Neural cell (in vitro differentiated cells): ENCODE results near the gene P2RX5. TPM values are rescaled to one million over a fixed set of nuclear protein-coding genes. Genes with fewer than 3 reads are reported as not detected.
"Not testable (repeated sequence)": the region's sequence is repeated elsewhere in the genome, so short reads cannot be mapped to it uniquely, and the experiment has no call there.

Experiments
- H2AFZ ChIP-seq: fragments of 200-600, 300-800 bp; sonication (generic), shearing (Covaris generic); 2 replicates; pipeline ENCODE4 v1.6.0; 2014; ENCODE audit warnings: low read depth, mild to moderate bottlenecking, antibody characterized with exemption, low read length, moderate library complexity
- H3F3A ChIP-seq: fragments of 200-600 bp; shearing (Covaris generic); 2 replicates; pipeline ENCODE4 v1.6.1; 2016; ENCODE audit warnings: mild to moderate bottlenecking, moderate library complexity, mixed read lengths, antibody characterized with exemption, low read length; ENCODE audit not compliant: insufficient read depth, poor library complexity, severe bottlenecking
- H3K27ac ChIP-seq: fragments of 200-600, 300-800 bp; sonication (generic), shearing (Covaris generic); 2 replicates; pipeline ENCODE4 v1.5.1; 2014; ENCODE audit warnings: mild to moderate bottlenecking, low read length, moderate library complexity
- H3K27me3 ChIP-seq: fragments of 300-800, 200-600 bp; sonication (generic), shearing (Covaris generic); 2 replicates; pipeline ENCODE4 v1.6.0; 2014; ENCODE audit warnings: mild to moderate bottlenecking, low read depth, low read length, moderate library complexity; ENCODE audit not compliant: insufficient read depth
- H3K36me3 ChIP-seq: fragments of 300-800, 200-600 bp; sonication (generic), shearing (Covaris generic); 2 replicates; pipeline ENCODE4 v1.5.1; 2014; ENCODE audit warnings: mild to moderate bottlenecking, antibody characterized with exemption, low read length, moderate library complexity; ENCODE audit not compliant: insufficient read depth
- H3K4me2 ChIP-seq: fragments of 300-800, 200-600 bp; sonication (generic), shearing (Covaris generic); 2 replicates; pipeline ENCODE4 v1.6.0; 2014; ENCODE audit warnings: mild to moderate bottlenecking, low read length
- H3K4me3 ChIP-seq: fragments of 300-800, 200-600 bp; sonication (generic), shearing (Covaris generic); 2 replicates; pipeline ENCODE4 v1.5.1; 2014; ENCODE audit warnings: mild to moderate bottlenecking, low read length, moderate library complexity
- H3K79me2 ChIP-seq: fragments of 200-600 bp; shearing (Covaris generic); replicated peaks from 2 replicates; pipeline ENCODE4 v1.6.0; 2014; ENCODE audit warnings: mild to moderate bottlenecking, low read length, moderate library complexity; ENCODE audit not compliant: insufficient read depth
- H3K9ac ChIP-seq: fragments of 300-800, 200-600 bp; sonication (generic), shearing (Covaris generic); 2 replicates; pipeline ENCODE4 v1.6.1; 2016; ENCODE audit warnings: mild to moderate bottlenecking, low read length, mixed read lengths
- H3K9me2 ChIP-seq: fragments of 200-600 bp; shearing (Covaris generic); 2 replicates; pipeline ENCODE4 v1.6.1; 2016; ENCODE audit warnings: mild to moderate bottlenecking, low read length, mixed read lengths; ENCODE audit not compliant: insufficient read depth
- H3K9me3 ChIP-seq: fragments of 200-600, 300-800 bp; sonication (generic), shearing (Covaris generic); 2 replicates; pipeline ENCODE4 v1.6.1; 2016; ENCODE audit warnings: mild to moderate bottlenecking, mixed run types, low read length, moderate library complexity, mixed read lengths
- H4K20me1 ChIP-seq: fragments of 200-600 bp; shearing (Covaris generic); 2 replicates; pipeline ENCODE4 v1.6.1; 2016; ENCODE audit warnings: mild to moderate bottlenecking, mixed run types; ENCODE audit not compliant: insufficient read depth
- EP300 ChIP-seq: fragments of 450-650 bp; conservative IDR thresholded peaks from 2 replicates; pipeline ENCODE4 v1.6.1; 2014; ENCODE audit warnings: antibody characterized with exemption, mild to moderate bottlenecking, moderate library complexity; ENCODE audit not compliant: poor library complexity, severe bottlenecking
- EZH2 ChIP-seq: fragments of 200-600, 300-800 bp; shearing (Covaris generic), sonication (generic); IDR thresholded peaks from 2 replicates; pipeline ENCODE4 v1.6.1; 2014; ENCODE audit warnings: antibody characterized with exemption, low read length, borderline replicate concordance, mild to moderate bottlenecking; ENCODE audit not compliant: insufficient read depth, poor library complexity, severe bottlenecking
- MXI1 ChIP-seq: fragments of 450-650 bp; conservative IDR thresholded peaks from 2 replicates; pipeline ENCODE4 v1.6.1; 2014; ENCODE audit warnings: antibody characterized with exemption, mild to moderate bottlenecking; ENCODE audit not compliant: poor library complexity, severe bottlenecking
- POLR2AphosphoS5 ChIP-seq: IDR thresholded peaks from 2 replicates; pipeline ENCODE4 v1.6.1; 2012
- RAD21 ChIP-seq: fragments of 450-650 bp; conservative IDR thresholded peaks from 2 replicates; pipeline ENCODE4 v1.6.1; 2014; ENCODE audit warnings: antibody characterized with exemption, mild to moderate bottlenecking, moderate library complexity
- SMC3 ChIP-seq: fragments of 450-650 bp; conservative IDR thresholded peaks from 2 replicates; pipeline ENCODE4 v1.6.1; 2014; ENCODE audit warnings: antibody characterized with exemption, mild to moderate bottlenecking, moderate library complexity; ENCODE audit not compliant: poor library complexity
- TAF1 ChIP-seq: IDR thresholded peaks from 2 replicates; pipeline ENCODE4 v1.6.1; 2012; ENCODE audit warnings: low read depth
- polyA plus RNA-seq: library from polyadenylated mRNA; depleted of rRNA; stranded (reverse); fragments of >200 nt; gene quantifications from 2 replicates; pipeline ENCODE4 v1.2.3, GENCODE V29; 2014
- TF ChIP-seq, protein P1 (sequence below): IDR thresholded peaks from 2 replicates; pipeline ENCODE4 v1.6.1; 2012; ENCODE audit warnings: borderline replicate concordance
- TF ChIP-seq, protein P2 (sequence below): fragments of 450-650 bp; IDR thresholded peaks from 2 replicates; pipeline ENCODE4 v1.5.1; 2014; ENCODE audit warnings: antibody characterized with exemption, mild to moderate bottlenecking, moderate library complexity; ENCODE audit not compliant: poor library complexity, severe bottlenecking

P2RX5 gene
- polyA plus RNA-seq, 1 donor from 2014 or later: 7.0 TPM

GRCh38 chr17:3729881-3730280 lies 33.9 kb upstream of the P2RX5 start:
- no peak overlapping the region for H3K9ac ChIP-seq
- H2AFZ ChIP-seq: no peak overlapping the region
- H4K20me1 ChIP-seq: no peaks in the 10 kb centered on the region
- H3K4me3 ChIP-seq: no peak overlapping the region
- H3K9me2 ChIP-seq: no peaks in the 10 kb centered on the region
- H3K9me3 ChIP-seq: no peaks in the 10 kb centered on the region
- H3F3A ChIP-seq: no peaks in the 10 kb centered on the region
- no peaks in the 10 kb centered on the region for H3K36me3 ChIP-seq
- no peaks in the 10 kb centered on the region for H3K79me2 ChIP-seq
- no peaks in the 10 kb centered on the region for H3K27me3 ChIP-seq
- H3K4me2 ChIP-seq: no peak overlapping the region
- H3K27ac ChIP-seq: no peak overlapping the region
- no peak for TF ChIP-seq RAD21
- no peak for TF ChIP-seq TAF1
- TF ChIP-seq, protein P1, sequence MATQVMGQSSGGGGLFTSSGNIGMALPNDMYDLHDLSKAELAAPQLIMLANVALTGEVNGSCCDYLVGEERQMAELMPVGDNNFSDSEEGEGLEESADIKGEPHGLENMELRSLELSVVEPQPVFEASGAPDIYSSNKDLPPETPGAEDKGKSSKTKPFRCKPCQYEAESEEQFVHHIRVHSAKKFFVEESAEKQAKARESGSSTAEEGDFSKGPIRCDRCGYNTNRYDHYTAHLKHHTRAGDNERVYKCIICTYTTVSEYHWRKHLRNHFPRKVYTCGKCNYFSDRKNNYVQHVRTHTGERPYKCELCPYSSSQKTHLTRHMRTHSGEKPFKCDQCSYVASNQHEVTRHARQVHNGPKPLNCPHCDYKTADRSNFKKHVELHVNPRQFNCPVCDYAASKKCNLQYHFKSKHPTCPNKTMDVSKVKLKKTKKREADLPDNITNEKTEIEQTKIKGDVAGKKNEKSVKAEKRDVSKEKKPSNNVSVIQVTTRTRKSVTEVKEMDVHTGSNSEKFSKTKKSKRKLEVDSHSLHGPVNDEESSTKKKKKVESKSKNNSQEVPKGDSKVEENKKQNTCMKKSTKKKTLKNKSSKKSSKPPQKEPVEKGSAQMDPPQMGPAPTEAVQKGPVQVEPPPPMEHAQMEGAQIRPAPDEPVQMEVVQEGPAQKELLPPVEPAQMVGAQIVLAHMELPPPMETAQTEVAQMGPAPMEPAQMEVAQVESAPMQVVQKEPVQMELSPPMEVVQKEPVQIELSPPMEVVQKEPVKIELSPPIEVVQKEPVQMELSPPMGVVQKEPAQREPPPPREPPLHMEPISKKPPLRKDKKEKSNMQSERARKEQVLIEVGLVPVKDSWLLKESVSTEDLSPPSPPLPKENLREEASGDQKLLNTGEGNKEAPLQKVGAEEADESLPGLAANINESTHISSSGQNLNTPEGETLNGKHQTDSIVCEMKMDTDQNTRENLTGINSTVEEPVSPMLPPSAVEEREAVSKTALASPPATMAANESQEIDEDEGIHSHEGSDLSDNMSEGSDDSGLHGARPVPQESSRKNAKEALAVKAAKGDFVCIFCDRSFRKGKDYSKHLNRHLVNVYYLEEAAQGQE: no peak
- TF ChIP-seq MXI1: no peak
- TF ChIP-seq POLR2AphosphoS5: no peak
- TF ChIP-seq EZH2: no peak
- TF ChIP-seq SMC3: no peak
- TF ChIP-seq EP300: no peak
- TF ChIP-seq, protein P2, sequence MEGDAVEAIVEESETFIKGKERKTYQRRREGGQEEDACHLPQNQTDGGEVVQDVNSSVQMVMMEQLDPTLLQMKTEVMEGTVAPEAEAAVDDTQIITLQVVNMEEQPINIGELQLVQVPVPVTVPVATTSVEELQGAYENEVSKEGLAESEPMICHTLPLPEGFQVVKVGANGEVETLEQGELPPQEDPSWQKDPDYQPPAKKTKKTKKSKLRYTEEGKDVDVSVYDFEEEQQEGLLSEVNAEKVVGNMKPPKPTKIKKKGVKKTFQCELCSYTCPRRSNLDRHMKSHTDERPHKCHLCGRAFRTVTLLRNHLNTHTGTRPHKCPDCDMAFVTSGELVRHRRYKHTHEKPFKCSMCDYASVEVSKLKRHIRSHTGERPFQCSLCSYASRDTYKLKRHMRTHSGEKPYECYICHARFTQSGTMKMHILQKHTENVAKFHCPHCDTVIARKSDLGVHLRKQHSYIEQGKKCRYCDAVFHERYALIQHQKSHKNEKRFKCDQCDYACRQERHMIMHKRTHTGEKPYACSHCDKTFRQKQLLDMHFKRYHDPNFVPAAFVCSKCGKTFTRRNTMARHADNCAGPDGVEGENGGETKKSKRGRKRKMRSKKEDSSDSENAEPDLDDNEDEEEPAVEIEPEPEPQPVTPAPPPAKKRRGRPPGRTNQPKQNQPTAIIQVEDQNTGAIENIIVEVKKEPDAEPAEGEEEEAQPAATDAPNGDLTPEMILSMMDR: no peak

GRCh38 chr17:3728099-3728498 lies 32.1 kb upstream of the P2RX5 start:
- not testable (repeated sequence) for H3K9ac ChIP-seq, H3K4me3 ChIP-seq, H3K4me2 ChIP-seq, H3K27me3 ChIP-seq, H3F3A ChIP-seq, H2AFZ ChIP-seq, H3K9me3 ChIP-seq, H3K27ac ChIP-seq, H3K79me2 ChIP-seq, H4K20me1 ChIP-seq, H3K36me3 ChIP-seq, H3K9me2 ChIP-seq

GRCh38 chr17:3727041-3727440 lies 31.1 kb upstream of the P2RX5 start:
- Histone ChIP-seq H3F3A (peaks cover 5% of the 10 kb centered on the region), H3K9me3 (no peaks in the 10 kb centered on the region), H3K4me3 (no peak overlapping the region), H3K9me2 (no peaks in the 10 kb centered on the region), H3K36me3 (no peaks in the 10 kb centered on the region), H4K20me1 (no peaks in the 10 kb centered on the region), H3K4me2 (no peak overlapping the region), H3K79me2 (peaks cover 13% of the 10 kb centered on the region), H3K9ac (no peak overlapping the region), H3K27ac (no peak overlapping the region), H3K27me3 (no peaks in the 10 kb centered on the region), H2AFZ (no peak overlapping the region)
- TF ChIP-seq POLR2AphosphoS5: no peak
- no peak for TF ChIP-seq EP300
- TF ChIP-seq SMC3: no peak
- no peak for TF ChIP-seq TAF1
- TF ChIP-seq, protein P1: no peak
- no peak for TF ChIP-seq MXI1
- TF ChIP-seq RAD21: no peak
- TF ChIP-seq, protein P2: no peak
- TF ChIP-seq EZH2: no peak
